ENCODE measurements around the gene YBX2. TPM values are rescaled to one million over a fixed set of nuclear protein-coding genes. Genes with fewer than 3 reads are reported as not detected.
A peak's percentile ranks its signal among the peaks of the same experiment; 100 is the strongest.

YBX2 gene
- total RNA-seq, 1 donor from 2014 or later: 0.77 TPM

DNA sequence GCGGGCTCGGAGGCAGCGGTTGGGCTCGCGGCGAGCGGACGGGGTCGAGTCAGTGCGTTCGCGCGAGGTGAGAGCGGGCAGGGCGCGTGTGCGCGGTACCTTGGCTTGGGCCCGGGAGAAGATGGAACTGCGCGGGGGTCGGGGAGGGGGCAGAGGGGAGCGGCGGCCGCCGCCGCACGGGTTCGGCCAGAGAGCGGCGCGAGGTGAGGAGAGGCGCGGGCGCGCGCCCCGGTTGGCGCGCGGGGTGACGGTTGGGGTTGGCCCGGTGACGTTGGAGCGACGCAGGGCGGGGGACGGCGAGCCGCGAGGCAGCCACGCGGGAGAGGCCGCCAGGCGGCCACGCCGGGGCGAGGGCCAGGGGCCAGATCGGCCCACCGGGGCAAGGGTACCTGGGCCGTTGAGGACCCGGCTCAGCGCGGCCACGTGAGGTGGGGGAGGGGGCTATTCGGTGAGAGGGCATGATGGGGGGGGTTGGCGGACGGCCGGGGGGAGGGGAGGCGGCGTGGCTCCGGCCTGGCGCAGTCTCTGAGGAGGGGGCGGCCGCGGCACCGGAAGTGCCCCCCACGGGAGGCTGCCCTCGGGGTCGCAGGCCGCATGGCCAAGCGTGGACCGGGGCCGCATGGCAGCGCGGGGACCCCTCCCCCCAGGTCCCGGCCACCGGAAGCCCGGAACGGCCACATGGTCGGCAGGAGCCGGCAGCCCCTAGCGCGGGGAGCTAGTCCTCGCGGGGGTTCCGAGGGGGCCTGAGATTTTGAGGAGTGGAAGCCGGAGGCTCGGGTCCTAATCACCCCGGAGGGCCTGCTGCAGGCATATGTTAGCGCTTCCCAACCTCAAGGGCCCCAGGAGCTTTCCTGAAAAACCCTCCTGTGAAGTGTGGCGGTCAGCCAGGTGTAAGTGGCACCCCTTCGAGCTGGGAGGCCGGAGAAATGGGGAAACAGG is 13.5 kb upstream of the YBX2 start:
- peak; percentile 74 for DNase-seq
- ATAC-seq: peak; percentile 20
- intact Hi-C loops (cut with micrococcal nuclease): no loop called here

DNA sequence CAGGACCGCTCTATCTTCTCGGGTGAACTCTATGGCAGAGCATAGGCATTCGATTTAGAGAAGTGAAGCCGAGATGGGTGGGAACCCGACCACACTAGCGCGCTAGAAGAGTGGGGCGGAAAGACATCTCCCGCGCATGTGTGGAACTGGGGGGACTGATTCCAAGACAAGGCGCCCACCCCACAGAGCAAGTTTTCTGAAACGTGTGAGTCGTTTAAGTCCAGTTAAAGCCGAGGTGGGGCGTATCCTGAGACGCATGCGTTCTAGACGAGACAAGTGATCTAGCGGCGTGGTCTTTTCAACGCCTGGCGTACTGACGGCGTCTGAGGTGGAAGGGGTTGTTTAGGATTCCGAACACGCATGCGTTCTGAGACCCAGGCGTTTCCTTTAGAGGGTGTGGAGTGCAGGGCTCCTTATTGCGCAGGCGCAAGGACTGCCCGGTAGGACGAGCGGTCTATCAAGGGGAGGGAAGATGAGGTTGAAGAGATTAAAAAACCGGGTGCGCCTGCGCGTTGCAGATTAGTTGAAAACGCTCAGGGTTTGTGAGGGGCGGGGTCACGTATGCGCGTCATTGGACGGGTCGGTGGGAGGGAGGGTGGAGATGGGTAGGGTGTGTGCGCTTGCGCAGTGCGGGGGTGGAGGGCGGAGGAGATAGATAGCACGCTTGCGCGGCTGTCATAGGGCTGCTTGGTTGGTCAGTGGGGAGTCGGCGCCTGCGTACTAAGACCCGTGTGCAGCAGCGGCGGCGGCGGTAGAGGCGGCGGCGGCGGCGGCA is 12.7 kb upstream of the YBX2 start, which contains the start of gene EIF5A:
EIF5A (plus strand) TSS at position 718 of the 775 bp plus-strand sequence. CDS start 2,008 bp downstream, outside the sequence.
- intact Hi-C loops (cut with micrococcal nuclease): no loop called here
- peak; percentile 93 for ATAC-seq

DNA sequence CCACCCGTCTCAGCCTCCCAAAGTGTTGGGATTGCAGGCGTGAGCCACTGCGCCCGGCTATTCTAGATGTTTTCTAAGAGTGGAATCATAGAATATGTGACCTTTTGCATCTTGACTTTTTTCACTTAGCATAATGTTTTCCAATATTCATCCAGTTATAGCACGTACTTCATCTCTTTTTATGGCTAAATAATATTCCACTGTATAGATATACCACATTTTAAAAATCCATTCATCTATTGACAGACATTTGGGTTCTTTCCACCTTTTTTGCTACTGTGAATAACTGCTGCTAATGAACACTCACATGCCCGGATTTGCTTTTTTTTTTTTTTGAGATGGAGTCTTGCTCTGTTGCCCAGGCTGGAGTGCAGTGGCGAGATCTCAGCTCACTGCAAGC is 9.7 kb upstream of the YBX2 start:
- no peak for DNase-seq
- intact Hi-C loops (cut with micrococcal nuclease): no loop called here
- no peak for ATAC-seq

More for the DNA sequence above, 12.7 kb upstream of the YBX2 start, which contains the start of gene EIF5A:
- DNase-seq: peak; percentile 100

DNA sequence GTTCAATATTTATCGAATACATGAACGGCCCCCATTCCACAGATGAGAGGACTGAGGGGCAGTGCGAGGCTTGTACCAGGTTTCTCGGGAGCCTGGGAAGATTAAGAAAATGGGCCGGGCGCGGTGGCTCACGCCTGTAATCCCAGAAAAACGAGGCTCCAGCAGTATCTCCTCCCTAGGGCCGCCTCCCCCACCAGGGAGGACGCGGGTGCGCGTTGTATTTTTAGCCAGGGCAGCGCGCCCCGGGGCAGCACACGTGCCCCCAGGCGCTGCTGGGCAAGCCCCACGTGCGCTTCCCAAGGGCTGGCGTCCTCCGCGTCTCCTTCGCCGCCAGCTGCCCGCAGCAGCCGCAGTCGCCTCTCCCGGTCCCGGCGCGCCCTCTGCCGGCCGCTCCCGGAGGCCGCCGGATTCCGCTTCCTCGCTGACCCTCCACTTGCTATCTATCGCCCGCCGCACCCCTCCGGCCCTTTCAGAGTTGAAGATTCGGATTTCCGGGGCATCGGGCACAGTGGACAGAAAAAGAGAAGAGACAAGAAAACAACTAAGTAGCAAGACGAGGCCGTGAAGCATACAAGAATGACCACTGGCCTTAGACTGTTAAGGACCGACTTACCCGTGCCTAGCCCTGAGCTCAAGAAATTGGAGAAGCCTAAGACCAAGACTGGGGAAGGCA is 1.9 kb upstream of the YBX2 start:
- intact Hi-C loops (cut with micrococcal nuclease): loop anchor here (2.0 kb wide), 1 partner anchor 16 kb away; the partner anchor contains the start of gene SLC2A4
- DNase-seq: peak; percentile 93
- peak; percentile 88 for ATAC-seq

DNA sequence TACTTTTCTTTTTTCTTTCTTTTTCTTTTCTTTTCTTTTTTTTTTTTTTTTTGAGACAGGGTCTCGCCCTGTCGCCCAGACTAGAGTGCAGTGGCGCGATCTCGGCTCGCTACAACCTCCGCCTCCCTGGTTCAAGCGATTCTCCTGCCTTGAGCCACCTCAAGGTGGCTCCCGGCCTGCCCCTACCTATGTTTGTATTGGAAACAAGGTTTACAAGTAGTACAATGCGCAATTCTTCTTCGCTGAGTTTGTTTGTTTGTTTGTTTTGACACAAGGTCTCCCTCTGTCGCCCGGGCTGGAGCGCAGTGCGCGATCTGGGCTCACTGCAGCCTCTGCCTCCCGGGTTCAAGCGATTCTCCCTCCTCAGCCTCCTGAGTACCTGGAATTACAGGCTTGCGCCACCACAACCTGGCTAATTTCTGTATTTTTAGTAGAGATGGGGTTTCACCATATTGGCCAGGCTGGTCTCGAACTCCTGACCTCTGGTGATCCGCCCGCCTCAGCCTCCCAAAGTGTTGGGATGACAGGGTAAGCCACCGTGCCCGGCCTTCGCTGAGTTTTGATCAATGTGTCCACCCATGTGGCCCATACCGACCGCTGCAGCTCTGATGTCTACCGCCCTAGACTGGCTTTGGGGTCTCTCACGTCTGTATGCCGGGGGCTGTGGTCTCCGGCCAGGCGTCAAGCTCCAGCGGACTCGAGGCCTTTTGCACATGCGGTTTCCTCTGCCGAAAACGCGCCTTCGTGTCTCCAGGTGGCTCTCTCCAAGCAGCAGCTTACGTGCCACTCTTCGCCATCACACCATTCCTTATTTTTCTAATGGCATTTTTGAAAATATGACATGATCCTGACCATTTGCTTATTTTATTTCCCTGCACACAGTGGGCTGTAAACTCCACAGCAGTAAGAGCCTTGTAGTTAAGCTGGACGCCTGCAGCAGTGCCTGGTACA is 1.1 kb upstream of the YBX2 start:
- intact Hi-C loops (cut with micrococcal nuclease): loop anchor here (2.0 kb wide), 1 partner anchor 15 kb away; the partner anchor contains the start of gene SLC2A4
- DNase-seq (no peak), ATAC-seq (no peak)

DNA sequence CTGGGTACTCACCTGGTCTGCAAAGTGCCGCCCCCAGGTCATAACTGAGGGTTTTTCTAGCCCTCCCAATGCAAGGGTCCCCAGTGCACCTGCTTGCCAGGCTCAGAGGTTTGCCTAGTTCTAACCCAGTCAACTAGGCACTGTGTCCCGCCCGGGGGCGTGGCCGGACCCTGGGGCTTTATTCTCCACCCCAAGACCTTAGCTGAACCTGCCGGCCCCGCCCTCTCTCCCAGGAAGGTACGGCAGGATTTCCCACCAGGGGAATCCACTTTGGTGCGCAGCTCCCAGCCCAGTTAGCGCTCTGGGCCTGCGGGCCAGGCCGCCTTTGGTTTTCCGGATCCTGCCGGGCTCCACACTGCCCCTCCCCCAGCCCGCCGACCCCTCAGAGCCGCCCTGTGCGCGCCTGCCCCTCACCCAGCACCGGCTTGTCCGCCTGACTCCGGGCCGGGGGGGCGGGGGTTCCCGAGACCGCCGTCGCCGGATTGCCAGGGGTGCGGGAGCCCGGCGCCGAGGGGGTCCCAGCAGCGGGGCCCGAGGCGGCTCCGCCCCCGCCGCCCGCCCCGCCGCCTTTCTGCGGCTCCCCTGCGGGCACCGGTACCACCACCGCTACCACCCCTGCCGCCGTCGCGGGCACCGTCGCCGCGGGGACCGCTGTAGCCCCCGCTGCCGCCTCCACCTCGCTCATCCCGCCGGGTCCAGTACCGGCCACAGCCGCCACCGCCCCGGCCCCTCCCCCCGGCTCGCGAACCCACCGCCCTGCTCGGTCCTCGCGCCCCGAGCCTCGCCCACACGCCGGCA is 424 bp downstream of the YBX2 start:
- DNase-seq: peak; percentile 52
- intact Hi-C loops (cut with micrococcal nuclease): no loop called here
- ATAC-seq: no peak

DNA sequence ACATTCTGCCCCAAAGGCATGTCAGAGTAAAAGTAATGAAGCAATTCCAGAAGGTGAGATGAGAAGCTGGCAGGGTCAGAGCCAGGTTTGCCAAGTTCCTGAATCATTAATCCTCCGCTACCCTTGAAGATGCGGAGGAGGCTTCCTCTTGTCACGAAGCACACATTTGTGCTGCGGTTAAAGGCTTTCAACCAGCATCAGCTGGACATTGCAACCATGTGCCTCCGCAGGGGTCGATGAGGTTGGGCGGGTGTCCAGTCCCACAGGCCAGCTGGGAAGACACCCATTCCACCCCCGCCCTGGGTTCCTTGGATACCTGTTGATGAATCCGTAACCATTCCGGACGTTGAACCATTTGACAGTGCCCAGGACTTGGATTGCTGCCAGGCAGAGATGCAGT is 1.3 kb downstream of the YBX2 start:
- DNase-seq (no peak), ATAC-seq (no peak)
- intact Hi-C loops (cut with micrococcal nuclease): no loop called here

DNA sequence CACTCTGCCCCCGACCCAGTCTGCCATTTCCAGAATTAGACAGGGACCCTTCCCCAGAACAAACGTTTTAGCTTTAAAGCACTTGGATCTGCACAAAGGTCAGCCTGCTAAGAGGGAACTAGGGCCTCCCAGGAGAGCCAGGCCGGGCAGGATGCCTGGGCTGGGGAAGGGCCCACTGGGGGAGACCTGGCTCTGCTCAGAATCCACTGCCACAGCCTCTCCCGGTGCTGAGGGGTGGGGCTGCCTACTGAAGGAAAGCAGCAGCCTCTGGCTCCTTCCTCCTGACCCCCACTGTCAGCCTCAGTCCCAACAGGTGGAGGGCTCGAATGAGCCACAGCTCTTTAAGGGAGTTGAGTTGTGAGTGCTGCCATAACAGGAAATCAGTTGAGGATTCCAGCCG is 1.7 kb downstream of the YBX2 start:
- DNase-seq (peak; percentile 48), ATAC-seq (no peak)

DNA sequence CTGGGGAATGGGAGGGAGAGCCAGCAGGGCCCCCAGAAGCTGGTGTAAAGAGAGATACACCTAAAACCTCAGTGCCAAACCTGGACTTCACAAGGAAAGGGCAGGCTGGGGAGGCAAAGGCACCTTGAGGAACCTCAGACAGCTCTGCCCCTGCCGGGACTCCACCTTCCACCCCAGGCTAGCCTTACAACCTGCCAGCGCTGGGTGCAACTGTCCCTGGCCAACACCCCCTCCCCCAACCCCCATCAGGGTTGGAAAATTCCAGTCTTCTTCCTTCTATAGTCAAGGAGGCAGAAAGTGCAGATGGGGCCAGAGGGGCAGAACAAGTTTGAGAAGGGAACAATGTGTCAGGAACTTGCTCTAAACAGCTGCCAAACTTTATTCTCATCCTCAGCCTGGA is 2.2 kb downstream of the YBX2 start:
- ATAC-seq: no peak
- no peak for DNase-seq
- intact Hi-C loops (cut with micrococcal nuclease): no loop called here

More for the DNA sequence above, 1.7 kb downstream of the YBX2 start:
- intact Hi-C loops (cut with micrococcal nuclease): no loop called here

DNA sequence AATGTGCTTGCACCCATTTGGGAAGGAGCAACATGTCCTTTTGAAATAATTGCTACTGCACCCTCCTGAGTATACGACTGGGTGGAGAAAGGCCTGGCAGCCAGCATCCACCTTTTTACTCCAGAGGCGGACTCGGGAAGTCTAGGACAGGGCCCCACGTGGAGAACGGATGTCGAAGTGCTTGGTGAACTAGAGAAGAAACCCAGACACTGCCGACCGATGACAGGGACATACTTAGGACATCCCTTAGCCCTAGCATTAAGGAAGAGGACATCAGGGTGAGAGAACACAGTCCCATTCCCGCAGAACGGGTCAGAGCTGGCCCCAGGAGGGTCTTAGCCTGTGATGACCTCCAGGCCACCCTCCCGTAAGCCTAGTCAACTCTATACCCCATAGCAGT is 3.8 kb downstream of the YBX2 start:
- DNase-seq (no peak), ATAC-seq (no peak)
- intact Hi-C loops (cut with micrococcal nuclease): no loop called here

DNA sequence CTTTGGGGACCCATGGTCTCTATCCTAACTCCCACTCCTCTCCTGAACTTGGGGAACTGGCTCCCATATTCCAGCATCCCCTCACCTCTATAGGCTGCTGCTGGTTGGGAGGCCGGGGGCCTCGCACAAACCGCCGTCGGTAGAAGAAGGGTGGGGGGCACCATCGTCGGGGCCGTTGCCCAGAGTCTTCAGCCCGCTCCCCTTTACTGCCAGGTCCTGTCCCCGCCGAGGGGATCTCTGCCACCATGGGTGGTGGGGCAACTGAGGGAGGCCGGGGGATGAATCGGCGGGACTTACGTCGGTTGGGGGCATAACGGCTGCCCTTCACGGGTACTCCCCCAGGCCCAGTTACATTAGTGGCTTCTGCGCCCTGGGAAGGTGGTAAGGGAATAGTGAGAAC is 4.3 kb downstream of the YBX2 start:
- DNase-seq: peak; percentile 26
- no peak for ATAC-seq
- intact Hi-C loops (cut with micrococcal nuclease): no loop called here

DNA sequence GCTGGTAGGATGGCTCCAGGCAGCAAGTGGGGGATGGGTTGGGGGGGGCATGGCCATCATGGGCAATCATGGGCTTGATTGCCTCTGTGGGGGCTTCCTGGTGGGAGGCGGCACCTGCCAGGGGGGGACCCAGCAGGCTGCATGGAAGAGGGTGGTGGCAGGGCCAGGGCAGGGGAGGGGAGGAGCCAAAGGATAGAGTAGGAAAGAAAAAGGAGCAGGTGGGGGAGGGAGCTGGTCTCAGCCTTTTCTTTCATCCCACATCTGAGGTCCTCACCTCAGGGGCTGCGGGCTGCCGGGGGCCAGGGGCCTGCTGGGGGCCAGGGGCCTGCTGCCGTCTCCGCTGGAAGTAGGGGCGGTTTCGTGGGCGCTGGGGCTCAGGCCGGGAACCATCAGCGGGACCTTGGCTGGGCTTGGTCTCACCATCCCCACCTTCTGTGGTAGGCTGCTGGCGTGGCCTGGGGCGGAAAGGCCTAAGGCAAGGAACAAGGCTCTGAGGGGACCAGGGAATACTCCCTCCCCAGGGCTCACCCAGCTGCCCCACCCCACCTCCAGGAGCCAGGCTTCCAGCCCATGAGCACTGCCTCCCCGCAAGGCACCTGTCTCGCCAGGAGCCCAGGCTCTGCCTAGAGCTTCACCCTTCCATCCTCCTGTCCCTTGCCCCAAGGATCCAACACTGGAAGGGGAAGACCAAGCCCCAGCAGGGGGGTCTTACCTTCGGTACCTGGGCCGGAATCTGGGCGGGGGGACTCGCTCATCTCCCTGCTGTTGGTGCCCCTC is 5.0 kb downstream of the YBX2 start:
- DNase-seq (peak; percentile 37), ATAC-seq (peak; percentile 33)
- intact Hi-C loops (cut with micrococcal nuclease): no loop called here

DNA sequence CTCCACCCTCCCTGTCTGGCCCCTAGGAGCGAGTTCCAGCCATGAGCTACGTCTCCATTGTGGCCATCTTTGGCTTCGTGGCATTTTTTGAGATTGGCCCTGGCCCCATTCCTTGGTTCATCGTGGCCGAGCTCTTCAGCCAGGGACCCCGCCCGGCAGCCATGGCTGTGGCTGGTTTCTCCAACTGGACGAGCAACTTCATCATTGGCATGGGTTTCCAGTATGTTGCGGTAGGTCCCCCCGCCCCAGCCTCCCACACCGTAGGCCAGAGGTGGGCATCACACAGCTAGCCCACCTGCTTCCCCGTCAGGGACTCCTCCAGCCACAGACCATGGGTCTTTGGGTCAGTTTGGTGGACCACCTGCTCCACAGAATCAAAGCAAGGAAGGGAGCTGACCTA is 8.8 kb downstream of the YBX2 start:
- intact Hi-C loops (cut with micrococcal nuclease): no loop called here
- ATAC-seq (no peak), DNase-seq (no peak)

DNA sequence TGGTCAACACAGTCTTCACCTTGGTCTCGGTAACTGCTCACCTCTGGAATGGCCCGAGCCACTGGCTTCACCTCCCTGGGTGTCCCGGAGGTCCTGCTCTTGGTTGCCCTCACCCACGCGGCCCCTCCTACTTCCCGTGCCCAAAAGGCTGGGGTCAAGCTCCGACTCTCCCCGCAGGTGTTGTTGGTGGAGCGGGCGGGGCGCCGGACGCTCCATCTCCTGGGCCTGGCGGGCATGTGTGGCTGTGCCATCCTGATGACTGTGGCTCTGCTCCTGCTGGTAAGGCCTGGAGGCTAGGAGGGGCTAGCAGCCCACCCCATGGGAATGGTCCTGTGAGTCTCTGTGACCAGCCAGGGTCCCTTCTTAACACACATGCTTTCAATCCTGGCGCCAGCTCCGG is 9.5 kb downstream of the YBX2 start:
- intact Hi-C loops (cut with micrococcal nuclease): no loop called here
- ATAC-seq (no peak), DNase-seq (no peak)

DNA sequence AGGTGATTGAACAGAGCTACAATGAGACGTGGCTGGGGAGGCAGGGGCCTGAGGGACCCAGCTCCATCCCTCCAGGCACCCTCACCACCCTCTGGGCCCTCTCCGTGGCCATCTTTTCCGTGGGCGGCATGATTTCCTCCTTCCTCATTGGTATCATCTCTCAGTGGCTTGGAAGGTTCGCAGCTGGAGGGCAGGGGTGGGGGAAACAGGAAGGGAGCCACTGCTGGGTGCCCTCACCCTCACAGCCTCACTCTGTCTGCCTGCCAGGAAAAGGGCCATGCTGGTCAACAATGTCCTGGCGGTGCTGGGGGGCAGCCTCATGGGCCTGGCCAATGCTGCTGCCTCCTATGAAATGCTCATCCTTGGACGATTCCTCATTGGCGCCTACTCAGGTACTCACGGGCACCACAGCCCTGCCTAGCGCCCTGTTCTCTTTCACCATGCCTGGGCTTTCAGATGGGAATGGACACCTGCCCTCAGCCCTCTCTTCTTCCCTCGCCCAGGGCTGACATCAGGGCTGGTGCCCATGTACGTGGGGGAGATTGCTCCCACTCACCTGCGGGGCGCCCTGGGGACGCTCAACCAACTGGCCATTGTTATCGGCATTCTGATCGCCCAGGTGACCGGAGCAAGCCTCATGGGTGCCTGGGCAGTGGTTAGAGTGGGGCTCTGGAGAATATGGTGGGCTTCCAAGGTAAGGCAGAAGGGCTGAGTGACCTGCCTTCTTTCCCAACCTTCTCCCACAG is 10.8 kb downstream of the YBX2 start:
- intact Hi-C loops (cut with micrococcal nuclease): no loop called here
- ATAC-seq (no peak), DNase-seq (no peak)

DNA sequence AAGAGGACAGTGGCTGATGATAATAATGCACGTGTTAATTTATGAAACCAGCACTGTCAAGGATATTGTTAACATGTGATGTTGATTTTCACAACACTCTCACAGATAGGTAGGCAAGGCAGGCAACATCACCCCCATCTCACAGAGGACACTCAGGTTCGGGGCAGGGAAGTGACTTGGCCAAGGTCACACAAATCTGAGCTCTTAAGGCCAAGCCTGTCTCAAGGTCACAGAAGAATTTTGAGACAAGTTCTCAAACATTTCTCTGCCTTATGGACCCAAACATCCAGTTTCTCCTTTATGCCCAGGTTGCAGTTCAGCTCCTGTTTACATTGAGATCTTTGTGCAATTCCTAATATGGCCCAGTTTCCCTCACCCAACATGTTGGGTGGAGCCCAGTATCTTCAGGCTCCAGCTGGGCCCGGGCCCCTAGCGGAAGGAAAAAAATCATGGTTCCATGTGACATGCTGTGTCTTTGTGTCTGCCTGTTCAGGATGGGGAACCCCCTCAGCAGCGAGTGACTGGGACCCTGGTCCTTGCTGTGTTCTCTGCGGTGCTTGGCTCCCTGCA is 11.6 kb downstream of the YBX2 start:
- intact Hi-C loops (cut with micrococcal nuclease): no loop called here
- ATAC-seq (no peak), DNase-seq (no peak)

All from left ventricle myocardium superior (tissue), 1 donor.